GM12875 (cell line): Measurements from ENCODE around the gene TXNRD3.

ENCODE experiments used
- H3K4me3 ChIP-seq: one replicate; pipeline ENCODE4 v1.5.1; 2011; ENCODE audit warnings: low read depth, low read length, control low read depth
- TF ChIP-seq, protein P1 (sequence below): IDR thresholded peaks from 2 replicates; pipeline ENCODE4 v1.5.1; 2011; ENCODE audit warnings: low read depth, mild to moderate bottlenecking, control low read depth, inconsistent platforms, low read length, moderate library complexity, borderline replicate concordance; ENCODE audit not compliant: insufficient read depth

The TXNRD3 gene

DNA sequence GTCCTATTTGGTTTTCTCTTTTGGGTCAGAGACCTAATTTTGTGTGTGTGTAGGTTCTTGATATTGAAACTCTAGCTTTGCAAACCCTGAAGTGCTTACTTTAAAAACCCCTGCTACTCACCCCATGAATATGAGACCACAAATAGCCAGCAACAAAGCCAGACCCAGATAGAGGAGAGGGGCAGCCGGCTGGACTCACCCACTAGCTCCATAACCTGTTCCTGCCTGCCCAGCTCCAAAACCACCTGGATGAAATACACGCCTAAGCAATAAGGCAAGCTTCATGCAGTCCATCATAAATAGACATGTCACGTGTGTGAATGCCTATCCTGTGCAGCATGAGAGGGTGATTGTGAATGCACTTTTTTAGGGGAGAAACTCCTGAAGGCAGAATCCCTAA lies 3.7 kb upstream of the TXNRD3 start:
- TF ChIP-seq, protein P1, sequence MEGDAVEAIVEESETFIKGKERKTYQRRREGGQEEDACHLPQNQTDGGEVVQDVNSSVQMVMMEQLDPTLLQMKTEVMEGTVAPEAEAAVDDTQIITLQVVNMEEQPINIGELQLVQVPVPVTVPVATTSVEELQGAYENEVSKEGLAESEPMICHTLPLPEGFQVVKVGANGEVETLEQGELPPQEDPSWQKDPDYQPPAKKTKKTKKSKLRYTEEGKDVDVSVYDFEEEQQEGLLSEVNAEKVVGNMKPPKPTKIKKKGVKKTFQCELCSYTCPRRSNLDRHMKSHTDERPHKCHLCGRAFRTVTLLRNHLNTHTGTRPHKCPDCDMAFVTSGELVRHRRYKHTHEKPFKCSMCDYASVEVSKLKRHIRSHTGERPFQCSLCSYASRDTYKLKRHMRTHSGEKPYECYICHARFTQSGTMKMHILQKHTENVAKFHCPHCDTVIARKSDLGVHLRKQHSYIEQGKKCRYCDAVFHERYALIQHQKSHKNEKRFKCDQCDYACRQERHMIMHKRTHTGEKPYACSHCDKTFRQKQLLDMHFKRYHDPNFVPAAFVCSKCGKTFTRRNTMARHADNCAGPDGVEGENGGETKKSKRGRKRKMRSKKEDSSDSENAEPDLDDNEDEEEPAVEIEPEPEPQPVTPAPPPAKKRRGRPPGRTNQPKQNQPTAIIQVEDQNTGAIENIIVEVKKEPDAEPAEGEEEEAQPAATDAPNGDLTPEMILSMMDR: no peak
- H3K4me3 ChIP-seq: no peak overlapping the region

DNA sequence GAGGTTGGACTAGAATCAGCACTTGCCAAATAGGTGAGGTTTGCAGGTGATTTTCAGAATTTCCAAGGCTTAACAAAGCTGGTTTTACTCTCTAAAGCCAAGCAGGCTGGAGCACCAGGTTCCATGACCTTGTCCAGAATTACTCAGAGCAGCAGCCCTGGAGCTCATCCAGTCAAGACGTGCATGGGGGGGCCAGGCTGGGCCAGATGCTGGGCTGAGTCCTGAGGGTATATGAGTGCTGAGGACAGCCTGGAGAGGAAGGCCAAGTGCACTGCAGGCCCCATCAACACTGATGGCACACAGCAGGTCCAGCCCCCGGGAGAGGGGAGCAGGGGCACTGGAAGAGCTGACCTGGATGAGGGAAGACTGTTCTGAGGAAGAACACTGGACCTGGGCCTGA lies 3.0 kb upstream of the TXNRD3 start:
- H3K4me3 ChIP-seq: no peak overlapping the region
- TF ChIP-seq, protein P1: no peak

GRCh38 chr3:126656371-126657134 lies 1.6 kb upstream of the TXNRD3 start:
- TF ChIP-seq, protein P1: no peak
- H3K4me3 ChIP-seq: no peak overlapping the region

GRCh38 chr3:126655887-126656286 lies 963 bp upstream of the TXNRD3 start:
- TF ChIP-seq, protein P1: no peak
- no peak overlapping the region for H3K4me3 ChIP-seq

DNA sequence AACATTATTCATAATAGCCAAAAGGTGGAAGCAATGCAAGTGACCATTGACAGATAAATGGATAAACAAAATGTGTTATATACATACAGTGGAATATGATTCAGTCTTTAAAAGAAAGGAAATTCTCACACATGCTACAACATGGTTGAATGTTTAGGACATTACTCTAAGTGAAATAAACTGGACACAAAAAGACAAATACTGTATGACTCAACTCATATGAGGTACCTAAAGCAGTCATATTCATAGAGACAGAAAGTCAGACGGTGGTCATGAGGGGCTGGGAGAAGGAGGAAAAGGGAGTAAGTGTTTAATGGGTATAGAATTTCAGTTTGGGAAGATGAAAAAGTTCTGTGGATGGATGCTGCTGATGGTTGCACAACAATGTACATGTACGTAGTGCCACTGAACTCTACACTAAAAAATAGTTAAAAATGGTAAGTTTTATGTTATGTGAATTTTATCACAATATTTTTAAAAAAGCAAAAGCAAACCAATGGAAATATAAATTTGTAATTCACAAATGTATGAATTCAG lies 5.3 kb downstream of the TXNRD3 start:
- no peak overlapping the region for H3K4me3 ChIP-seq
- TF ChIP-seq, protein P1: no peak

DNA sequence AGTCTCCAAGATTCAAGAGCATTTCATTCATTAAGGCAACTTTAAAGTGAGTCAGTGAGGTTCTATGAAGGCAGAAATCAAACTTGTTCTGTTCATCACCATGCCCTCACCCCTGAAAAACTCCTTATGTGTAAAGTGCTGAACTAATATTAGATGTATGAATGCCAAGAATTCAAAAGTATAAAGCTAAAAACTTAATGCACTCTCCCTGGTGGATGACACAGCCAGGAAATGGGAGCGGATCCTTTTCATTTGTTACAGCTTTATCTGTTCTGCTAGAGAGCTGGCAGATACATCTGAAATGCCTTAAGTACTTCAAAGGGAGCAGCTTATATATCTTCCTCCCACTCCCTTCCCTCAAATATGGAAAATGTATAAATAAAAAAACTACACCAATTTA lies 8.2 kb downstream of the TXNRD3 start:
- TF ChIP-seq, protein P1: no peak
- H3K4me3 ChIP-seq: no peak overlapping the region

DNA sequence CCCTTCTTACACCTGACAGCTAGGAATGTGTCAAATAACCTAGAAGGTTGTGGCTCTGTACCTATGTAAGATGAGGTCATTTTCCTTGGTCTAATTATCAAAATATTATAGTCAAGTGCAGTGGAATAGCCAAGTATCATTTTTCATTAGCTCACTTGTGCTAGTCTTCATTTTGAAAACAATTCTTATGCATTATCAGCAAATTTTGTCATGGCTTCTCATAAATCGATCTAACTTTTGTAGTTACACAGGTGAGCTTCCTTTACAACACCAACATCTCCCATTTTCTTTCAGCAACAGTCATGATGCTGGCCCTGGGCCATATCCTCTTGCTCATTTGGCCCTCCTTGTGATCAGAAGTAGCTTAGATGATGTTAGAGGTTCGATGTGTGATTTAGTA lies 10.3 kb downstream of the TXNRD3 start:
- TF ChIP-seq, protein P1: no peak
- no peak overlapping the region for H3K4me3 ChIP-seq
